Neural crest cell (in vitro differentiated cells): Measurements from ENCODE around the gene UNK. TPM values are rescaled to one million over a fixed set of nuclear protein-coding genes. Genes with fewer than 3 reads are reported as not detected.

Experiments used
- DNase-seq: peaks from one replicate; pipeline ENCODE4 v3.0.0; 2021; ENCODE audit warnings: low read depth, mixed read lengths, low spot score
- H3K27ac Mint-ChIP-seq: one replicate; pipeline ENCODE4 v1.8.0; 2021; ENCODE audit warnings: mild to moderate bottlenecking, mixed read lengths; ENCODE audit not compliant: unreplicated experiment
- H3K27me3 Mint-ChIP-seq: 2 replicates; pipeline ENCODE4 v1.8.0; 2021; ENCODE audit warnings: low read depth, mild to moderate bottlenecking, mixed read lengths
- H3K36me3 Mint-ChIP-seq: 2 replicates; pipeline ENCODE4 v1.8.0; 2021; ENCODE audit warnings: low read depth, mild to moderate bottlenecking, mixed read lengths
- H3K4me1 Mint-ChIP-seq: 2 replicates; pipeline ENCODE4 v1.8.0; 2021; ENCODE audit warnings: mixed read lengths
- H3K4me3 Mint-ChIP-seq: one replicate; pipeline ENCODE4 v1.8.0; 2021; ENCODE audit warnings: mild to moderate bottlenecking, mixed read lengths
- H3K9me3 Mint-ChIP-seq: 2 replicates; pipeline ENCODE4 v1.8.0; 2021; ENCODE audit warnings: mixed read lengths
- CTCF ChIP-seq: fragments of 200-600 bp; sonication (generic); conservative IDR thresholded peaks from 2 replicates; pipeline ENCODE4 v1.5.0; 2021; ENCODE audit warnings: antibody characterized with exemption, mild to moderate bottlenecking
- long read RNA-seq: library from polyadenylated mRNA; unstranded; transcript quantifications from one replicate; pipeline ENCODE4 v2.0.0, GENCODE V29; 2020
- total RNA-seq: library from RNA; stranded (reverse); gene quantifications from 2 replicates; pipeline ENCODE4 v1.2.1, GENCODE V29; 2021

Gene UNK
- total RNA-seq: 49.3 and 49.4 TPM in 2 replicates
- long read RNA-seq, transcript UNK-202 (4 exons, 1,312 nt): major isoform, 15 of 19 reads
- long read RNA-seq, partial matches to known transcripts: 0 of 19 reads
- long read RNA-seq, other reads (novel, unspliced or antisense): 3 of 19 reads

GRCh38 chr17:75784473-75785015 lies at the start of gene UNK:
Gene UNK, plus strand, starts transcription at chr17:75784806. Its CDS starts 75 bp downstream, at chr17:75784881.
- Mint-ChIP-seq H3K4me3 (peak within 1 kb of the TSS; percentile 97), H3K9me3 (peaks cover 3% of the 10 kb centered on the region), H3K36me3 (peaks cover 10% of the 10 kb centered on the region), H3K4me1 (peaks cover 51% of the 10 kb centered on the region), H3K27ac (peak within 1 kb of the TSS; percentile 100), H3K27me3 (peaks cover 4% of the 10 kb centered on the region)
- peak; percentile 92 for DNase-seq
- no peak for TF ChIP-seq CTCF

- Mint-ChIP-seq H3K27ac (no peak overlapping the region), H3K27me3 (no peaks in the 10 kb centered on the region), H3K9me3 (no peaks in the 10 kb centered on the region), H3K4me1 (peaks cover 7% of the 10 kb centered on the region), H3K4me3 (no peak overlapping the region), H3K36me3 (no peaks in the 10 kb centered on the region)
- DNase-seq: no peak
- TF ChIP-seq CTCF: no peak
These were observed 48.3 kb upstream of the UNK start for GRCh38 chr17:75736173-75736835.

GRCh38 chr17:75737133-75737962 lies 47.3 kb upstream of the UNK start:
- Mint-ChIP-seq H3K4me3 (no peak overlapping the region), H3K27me3 (no peaks in the 10 kb centered on the region), H3K36me3 (no peaks in the 10 kb centered on the region), H3K9me3 (no peaks in the 10 kb centered on the region), H3K27ac (no peak overlapping the region), H3K4me1 (peaks cover 7% of the 10 kb centered on the region)
- TF ChIP-seq CTCF: no peak
- DNase-seq: no peak

- no peak for DNase-seq
- Mint-ChIP-seq H3K4me3 (no peak overlapping the region), H3K9me3 (no peaks in the 10 kb centered on the region), H3K4me1 (peaks cover 7% of the 10 kb centered on the region), H3K36me3 (no peaks in the 10 kb centered on the region), H3K27ac (peak overlapping the region; percentile 90), H3K27me3 (no peaks in the 10 kb centered on the region)
- no peak for TF ChIP-seq CTCF
These were observed 46.3 kb upstream of the UNK start for GRCh38 chr17:75738218-75738802.

GRCh38 chr17:75739174-75739573 lies 45.4 kb upstream of the UNK start:
- Mint-ChIP-seq H3K9me3 (no peaks in the 10 kb centered on the region), H3K4me1 (peaks cover 7% of the 10 kb centered on the region), H3K4me3 (no peak overlapping the region), H3K27me3 (no peaks in the 10 kb centered on the region), H3K36me3 (no peaks in the 10 kb centered on the region), H3K27ac (no peak overlapping the region)
- TF ChIP-seq CTCF: no peak
- DNase-seq: no peak
